Measurements from ENCODE around the gene BATF3.

DNA sequence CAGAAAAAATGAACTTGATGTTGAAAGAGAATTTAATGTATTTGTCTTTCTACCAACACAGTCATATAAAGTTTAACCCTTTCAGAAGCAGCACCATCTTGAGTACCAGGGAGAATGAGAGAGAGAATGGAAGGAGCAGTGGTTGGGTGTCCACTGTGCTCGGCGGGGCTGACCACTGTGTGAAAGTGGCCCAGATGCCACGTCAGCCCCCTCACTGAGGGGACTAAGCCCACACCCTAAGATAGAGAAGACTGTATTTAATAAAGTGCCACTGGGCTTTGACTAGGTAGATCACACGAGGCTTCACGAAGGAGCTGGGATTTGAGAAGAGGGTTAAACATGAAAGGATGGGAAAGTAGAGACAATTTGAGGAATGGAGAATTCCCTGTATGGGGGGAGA is 31.2 kb downstream of the BATF3 start:
- TF ChIP-seq, protein P1, sequence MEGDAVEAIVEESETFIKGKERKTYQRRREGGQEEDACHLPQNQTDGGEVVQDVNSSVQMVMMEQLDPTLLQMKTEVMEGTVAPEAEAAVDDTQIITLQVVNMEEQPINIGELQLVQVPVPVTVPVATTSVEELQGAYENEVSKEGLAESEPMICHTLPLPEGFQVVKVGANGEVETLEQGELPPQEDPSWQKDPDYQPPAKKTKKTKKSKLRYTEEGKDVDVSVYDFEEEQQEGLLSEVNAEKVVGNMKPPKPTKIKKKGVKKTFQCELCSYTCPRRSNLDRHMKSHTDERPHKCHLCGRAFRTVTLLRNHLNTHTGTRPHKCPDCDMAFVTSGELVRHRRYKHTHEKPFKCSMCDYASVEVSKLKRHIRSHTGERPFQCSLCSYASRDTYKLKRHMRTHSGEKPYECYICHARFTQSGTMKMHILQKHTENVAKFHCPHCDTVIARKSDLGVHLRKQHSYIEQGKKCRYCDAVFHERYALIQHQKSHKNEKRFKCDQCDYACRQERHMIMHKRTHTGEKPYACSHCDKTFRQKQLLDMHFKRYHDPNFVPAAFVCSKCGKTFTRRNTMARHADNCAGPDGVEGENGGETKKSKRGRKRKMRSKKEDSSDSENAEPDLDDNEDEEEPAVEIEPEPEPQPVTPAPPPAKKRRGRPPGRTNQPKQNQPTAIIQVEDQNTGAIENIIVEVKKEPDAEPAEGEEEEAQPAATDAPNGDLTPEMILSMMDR (IDR thresholded peaks at IDR 0.05): no peak
- TF ChIP-seq EZH2 (IDR thresholded peaks at IDR 0.05) (no peak), EZH2phosphoT487 (IDR thresholded peaks at IDR 0.05) (no peak)

All from neural progenitor cell (in vitro differentiated cells).